Activated CD8-positive, alpha-beta memory T cell treated with anti-CD3 and anti-CD28 coated beads, Interleukin-2, amount 10 ng/mL, durations not matched to agents 7 days and 5 days (primary cell): ENCODE results near the gene HSPH1. TPM values are rescaled to one million over a fixed set of nuclear protein-coding genes. Genes with fewer than 3 reads are reported as not detected.
"Not testable (repeated sequence)": the region's sequence is repeated elsewhere in the genome, so short reads cannot be mapped to it uniquely, and the experiment has no call there.

Experiments used
- ATAC-seq: fragments of 150-1000 bp; cut with Tn5 transposase; one replicate; pipeline ENCODE4 v1.10.0; 2021; ENCODE audit warnings: moderate library complexity
- CTCF ChIA-PET: fragments of 350-600 bp; sonication (Branson Sonifier 250); formaldehyde crosslinking; loops from one replicate; lab custom pipeline; 2021; ENCODE audit warnings: antibody characterized with exemption; lab: Charles Lee
- DNase-seq: peaks from one replicate; pipeline ENCODE4 v3.0.0-alpha.2; 2020
- H3K27ac Mint-ChIP-seq: one replicate; pipeline ENCODE4 v1.8.0; 2021; ENCODE audit warnings: mild to moderate bottlenecking, mixed read lengths
- H3K27me3 Mint-ChIP-seq: one replicate; pipeline ENCODE4 v1.8.0; 2021; ENCODE audit warnings: mixed read lengths
- H3K36me3 Mint-ChIP-seq: one replicate; pipeline ENCODE4 v1.8.0; 2021; ENCODE audit warnings: mild to moderate bottlenecking, mixed read lengths
- H3K4me1 Mint-ChIP-seq: one replicate; pipeline ENCODE4 v1.8.0; 2021; ENCODE audit warnings: mixed read lengths
- H3K4me3 Mint-ChIP-seq: one replicate; pipeline ENCODE4 v1.8.0; 2021; ENCODE audit warnings: mild to moderate bottlenecking, moderate library complexity, mixed read lengths
- H3K9me3 Mint-ChIP-seq: one replicate; pipeline ENCODE4 v1.8.0; 2022; ENCODE audit warnings: low read depth, mixed read lengths
- total RNA-seq, 2 experiments: library from RNA; stranded (reverse); gene quantifications; one replicate each; pipeline ENCODE4 v1.2.3, GENCODE V29; 2021

HSPH1 gene
- total RNA-seq, 2 experiments from 2014 or later = 141 to 202 TPM

GRCh38 chr13:31195616-31196015 is 33.9 kb upstream of the HSPH1 start:
- ATAC-seq = no peak
- Mint-ChIP-seq H3K4me3 (no peak overlapping the region), H3K27ac (no peak overlapping the region), H3K36me3 (no peaks in the 10 kb centered on the region), H3K9me3 (no peaks in the 10 kb centered on the region), H3K4me1 (peaks cover 6% of the 10 kb centered on the region), H3K27me3 (peaks cover 6% of the 10 kb centered on the region)
- CTCF ChIA-PET = interaction anchor here (0.8 kb wide), 1 partner anchor 151 kb away, joined by 3 read pairs; no protein-coding TSS in a partner anchor
- DNase-seq = no peak

GRCh38 chr13:31192306-31192705 is 30.6 kb upstream of the HSPH1 start:
- CTCF ChIA-PET = no interaction called here
- H3K27me3 Mint-ChIP-seq = peaks cover 16% of the 10 kb centered on the region
- no peak for DNase-seq
- no peaks in the 10 kb centered on the region for H3K36me3 Mint-ChIP-seq
- no peak for ATAC-seq
- no peak overlapping the region for H3K4me3 Mint-ChIP-seq
- no peak overlapping the region for H3K27ac Mint-ChIP-seq
- no peaks in the 10 kb centered on the region for H3K4me1 Mint-ChIP-seq
- no peaks in the 10 kb centered on the region for H3K9me3 Mint-ChIP-seq

GRCh38 chr13:31191748-31192147 is 30.0 kb upstream of the HSPH1 start:
- Mint-ChIP-seq H3K36me3 (no peaks in the 10 kb centered on the region), H3K27ac (no peak overlapping the region), H3K4me3 (no peak overlapping the region), H3K4me1 (no peaks in the 10 kb centered on the region), H3K9me3 (no peaks in the 10 kb centered on the region), H3K27me3 (peaks cover 17% of the 10 kb centered on the region)
- no peak for ATAC-seq
- CTCF ChIA-PET = no interaction called here
- DNase-seq = no peak

- no peak overlapping the region for H3K27ac Mint-ChIP-seq
Observed at GRCh38 chr13:31184981-31185645, 23.4 kb upstream of the HSPH1 start.

GRCh38 chr13:31184451-31184850 is 22.7 kb upstream of the HSPH1 start:
- Mint-ChIP-seq H3K9me3 (no peaks in the 10 kb centered on the region), H3K27me3 (peaks cover 8% of the 10 kb centered on the region), H3K36me3 (no peaks in the 10 kb centered on the region), H3K4me3 (no peak overlapping the region), H3K27ac (no peak overlapping the region), H3K4me1 (no peaks in the 10 kb centered on the region)
- DNase-seq (no peak), ATAC-seq (no peak)
- CTCF ChIA-PET = no interaction called here

More at GRCh38 chr13:31184981-31185645, 23.4 kb upstream of the HSPH1 start:
- no peaks in the 10 kb centered on the region for H3K36me3 Mint-ChIP-seq
- no peak for ATAC-seq
- CTCF ChIA-PET = interaction anchor here (0.9 kb wide), 1 partner anchor 16 kb away, joined by 3 read pairs; no protein-coding TSS in a partner anchor
- no peaks in the 10 kb centered on the region for H3K9me3 Mint-ChIP-seq
- no peak overlapping the region for H3K4me3 Mint-ChIP-seq
- H3K27me3 Mint-ChIP-seq = peaks cover 14% of the 10 kb centered on the region
- no peak for DNase-seq
- H3K4me1 Mint-ChIP-seq = no peaks in the 10 kb centered on the region

- peaks cover 4% of the 10 kb centered on the region for H3K4me1 Mint-ChIP-seq
- no peaks in the 10 kb centered on the region for H3K9me3 Mint-ChIP-seq
- H3K27me3 Mint-ChIP-seq = peaks cover 4% of the 10 kb centered on the region
- no peaks in the 10 kb centered on the region for H3K36me3 Mint-ChIP-seq
- CTCF ChIA-PET = interaction anchor here (0.8 kb wide), 1 partner anchor 11 kb away, joined by 3 read pairs; no protein-coding TSS in a partner anchor
- no peak for DNase-seq
- no peak overlapping the region for H3K4me3 Mint-ChIP-seq
- H3K27ac Mint-ChIP-seq = no peak overlapping the region
- ATAC-seq = no peak
Observed at GRCh38 chr13:31182987-31183386, 21.3 kb upstream of the HSPH1 start.

GRCh38 chr13:31179754-31180153 is 18.1 kb upstream of the HSPH1 start:
- no peak overlapping the region for H3K4me3 Mint-ChIP-seq
- H3K36me3 Mint-ChIP-seq = no peaks in the 10 kb centered on the region
- ATAC-seq (no peak), DNase-seq (no peak)
- no peaks in the 10 kb centered on the region for H3K9me3 Mint-ChIP-seq
- CTCF ChIA-PET = no interaction called here
- H3K27me3 Mint-ChIP-seq = no peaks in the 10 kb centered on the region
- no peak overlapping the region for H3K27ac Mint-ChIP-seq
- H3K4me1 Mint-ChIP-seq = peaks cover 4% of the 10 kb centered on the region

GRCh38 chr13:31179241-31179640 is 17.5 kb upstream of the HSPH1 start:
- Mint-ChIP-seq H3K27ac (no peak overlapping the region), H3K9me3 (no peaks in the 10 kb centered on the region), H3K4me3 (no peak overlapping the region), H3K4me1 (peaks cover 4% of the 10 kb centered on the region), H3K27me3 (no peaks in the 10 kb centered on the region), H3K36me3 (no peaks in the 10 kb centered on the region)
- ATAC-seq (no peak), DNase-seq (no peak)
- CTCF ChIA-PET = no interaction called here

- H3K36me3 Mint-ChIP-seq, H3K27me3 Mint-ChIP-seq, CTCF ChIA-PET, DNase-seq, H3K27ac Mint-ChIP-seq, H3K9me3 Mint-ChIP-seq, ATAC-seq, H3K4me1 Mint-ChIP-seq, H3K4me3 Mint-ChIP-seq: not testable (repeated sequence)
Observed at GRCh38 chr13:31177813-31178495, 16.2 kb upstream of the HSPH1 start.

GRCh38 chr13:31175847-31176532 is 14.3 kb upstream of the HSPH1 start:
- H3K4me1 Mint-ChIP-seq = peaks cover 5% of the 10 kb centered on the region
- no peaks in the 10 kb centered on the region for H3K9me3 Mint-ChIP-seq
- no peak overlapping the region for H3K4me3 Mint-ChIP-seq
- CTCF ChIA-PET = no interaction called here
- DNase-seq (no peak), ATAC-seq (no peak)
- no peak overlapping the region for H3K27ac Mint-ChIP-seq
- H3K36me3 Mint-ChIP-seq = no peaks in the 10 kb centered on the region
- H3K27me3 Mint-ChIP-seq = peaks cover 10% of the 10 kb centered on the region

GRCh38 chr13:31174018-31174417 is 12.3 kb upstream of the HSPH1 start:
- ATAC-seq (no peak), DNase-seq (no peak)
- Mint-ChIP-seq H3K4me3 (no peak overlapping the region), H3K27me3 (peaks cover 10% of the 10 kb centered on the region), H3K9me3 (no peaks in the 10 kb centered on the region), H3K36me3 (no peaks in the 10 kb centered on the region), H3K4me1 (peaks cover 14% of the 10 kb centered on the region), H3K27ac (no peak overlapping the region)
- CTCF ChIA-PET = no interaction called here

GRCh38 chr13:31172535-31172934 is 10.8 kb upstream of the HSPH1 start:
- DNase-seq (no peak), ATAC-seq (no peak)
- peaks cover 10% of the 10 kb centered on the region for H3K27me3 Mint-ChIP-seq
- H3K4me1 Mint-ChIP-seq = peaks cover 23% of the 10 kb centered on the region
- H3K36me3 Mint-ChIP-seq = no peaks in the 10 kb centered on the region
- H3K4me3 Mint-ChIP-seq = no peak overlapping the region
- CTCF ChIA-PET = no interaction called here
- H3K9me3 Mint-ChIP-seq = no peaks in the 10 kb centered on the region
- no peak overlapping the region for H3K27ac Mint-ChIP-seq

- CTCF ChIA-PET = no interaction called here
- peaks cover 10% of the 10 kb centered on the region for H3K27me3 Mint-ChIP-seq
- no peaks in the 10 kb centered on the region for H3K36me3 Mint-ChIP-seq
- H3K27ac Mint-ChIP-seq = no peak overlapping the region
- DNase-seq = no peak
- no peak for ATAC-seq
- H3K9me3 Mint-ChIP-seq = no peaks in the 10 kb centered on the region
- peaks cover 26% of the 10 kb centered on the region for H3K4me1 Mint-ChIP-seq
- no peak overlapping the region for H3K4me3 Mint-ChIP-seq
Observed at GRCh38 chr13:31172001-31172400, 10.3 kb upstream of the HSPH1 start.
